ENCODE data around the gene ADAMTS6.

ADAMTS6 gene

DNA sequence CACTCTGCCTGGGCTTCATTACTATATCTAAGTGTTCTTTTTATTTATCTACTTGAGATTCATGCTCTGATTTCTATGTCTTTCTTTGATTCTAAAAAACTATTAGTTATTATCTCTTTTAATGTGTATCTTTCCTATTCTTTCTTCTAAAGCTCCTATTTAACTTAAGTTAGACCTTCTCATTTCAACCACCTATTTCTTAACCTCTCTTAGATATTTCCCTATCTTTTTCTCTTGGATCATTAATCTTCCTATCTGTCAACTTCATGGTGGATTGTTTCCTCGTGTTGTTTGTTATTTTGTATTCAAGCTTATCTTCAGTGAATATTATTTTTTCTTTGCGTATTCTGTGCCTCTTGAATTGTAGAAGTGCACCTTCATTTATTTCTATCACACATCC, 202.1 kb downstream of the ADAMTS6 start:
- DNase-seq (ENCODE audit: low read depth) = no peak

DNA sequence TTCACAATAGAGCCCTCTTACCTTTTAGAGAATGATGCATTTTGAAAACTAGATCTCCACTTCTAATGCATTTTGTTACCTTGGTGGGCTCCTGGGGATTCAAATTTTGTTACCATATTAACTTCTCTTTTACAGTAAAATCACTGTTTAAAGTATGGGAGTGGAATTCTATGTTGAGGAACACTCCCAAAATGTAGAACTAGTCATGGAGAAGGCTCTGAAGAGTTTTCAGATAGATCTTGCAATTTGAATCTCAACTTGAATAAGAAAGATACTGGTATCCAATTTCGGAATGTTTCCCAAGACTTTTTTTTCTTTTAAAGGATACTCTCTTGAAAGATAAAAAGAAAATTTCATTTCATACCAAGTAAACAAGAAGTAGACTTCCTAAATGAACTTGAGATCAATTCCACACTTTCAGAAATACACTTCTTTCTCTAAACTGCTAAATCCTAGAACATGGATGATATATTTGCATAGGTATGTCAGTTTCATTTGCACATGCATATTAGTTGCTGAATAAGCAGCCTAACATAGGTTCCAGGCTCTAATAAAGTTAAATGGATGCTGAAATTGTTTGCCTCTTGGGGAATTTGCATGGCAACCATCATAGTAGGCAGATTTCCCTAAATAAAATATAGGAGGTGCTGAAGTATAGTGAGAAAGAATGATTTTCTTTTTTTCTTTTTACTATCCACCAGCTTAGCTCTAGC, 205.4 kb downstream of the ADAMTS6 start:
- DNase-seq (ENCODE audit: low read depth) = no peak

DNA sequence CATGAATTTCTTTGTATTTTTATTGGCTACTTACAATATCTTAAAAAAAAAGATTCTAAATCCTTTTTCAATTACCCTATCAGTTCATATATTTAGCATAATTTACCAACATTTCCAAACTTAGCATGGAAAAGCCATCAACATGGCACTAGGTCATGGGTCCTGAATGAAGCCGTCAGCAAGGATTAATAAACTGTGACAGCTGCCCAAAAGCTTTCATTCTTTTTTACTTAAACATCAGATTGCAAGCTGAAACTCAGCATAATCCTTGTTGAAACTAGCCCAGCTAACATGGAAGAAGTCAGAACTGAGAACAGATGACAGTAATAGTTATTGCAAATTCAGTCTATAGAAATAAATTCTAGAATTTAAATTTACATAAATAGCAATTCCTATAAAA, 209.8 kb downstream of the ADAMTS6 start:
- no peak for DNase-seq (ENCODE audit: low read depth)

DNA sequence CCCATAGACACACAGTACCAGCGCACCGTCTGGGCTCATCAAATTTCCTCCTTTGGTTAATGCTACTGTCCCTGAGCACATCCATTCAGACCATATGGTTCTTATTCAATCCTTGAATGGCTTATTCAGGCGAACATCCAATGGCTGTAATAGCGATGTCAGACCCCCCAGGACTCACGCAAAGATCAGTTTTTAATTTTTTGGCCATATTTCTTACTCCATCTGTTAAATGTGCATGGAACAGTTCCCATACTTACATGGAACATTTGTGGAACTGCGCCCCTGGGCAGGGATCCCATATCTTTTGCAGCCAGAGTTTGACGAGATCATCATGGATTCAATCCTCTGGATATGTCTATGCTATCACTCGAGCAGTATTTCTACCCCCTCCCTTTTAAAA, 213.2 kb downstream of the ADAMTS6 start:
- peak; percentile 31 for DNase-seq (ENCODE audit: low read depth)

DNA sequence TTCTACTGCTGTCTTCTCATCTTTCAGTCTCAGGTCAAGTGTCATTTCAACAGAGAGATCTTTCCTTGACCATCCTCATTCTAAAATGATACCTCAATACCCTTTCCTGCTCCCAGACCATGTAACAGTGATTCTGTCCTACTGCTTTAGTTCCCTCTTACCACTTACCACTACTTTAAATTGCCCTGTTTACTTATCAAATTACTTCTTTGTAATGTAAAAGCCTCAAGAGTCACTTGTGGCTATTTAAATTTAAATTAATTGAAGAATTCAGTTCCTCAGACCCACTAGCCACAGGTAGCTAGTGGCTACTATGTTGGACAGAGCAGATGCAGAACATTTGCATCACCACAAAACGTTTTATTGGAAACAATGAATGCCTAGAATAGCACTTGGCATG, 217.3 kb downstream of the ADAMTS6 start:
- no peak for DNase-seq (ENCODE audit: low read depth)

DNA sequence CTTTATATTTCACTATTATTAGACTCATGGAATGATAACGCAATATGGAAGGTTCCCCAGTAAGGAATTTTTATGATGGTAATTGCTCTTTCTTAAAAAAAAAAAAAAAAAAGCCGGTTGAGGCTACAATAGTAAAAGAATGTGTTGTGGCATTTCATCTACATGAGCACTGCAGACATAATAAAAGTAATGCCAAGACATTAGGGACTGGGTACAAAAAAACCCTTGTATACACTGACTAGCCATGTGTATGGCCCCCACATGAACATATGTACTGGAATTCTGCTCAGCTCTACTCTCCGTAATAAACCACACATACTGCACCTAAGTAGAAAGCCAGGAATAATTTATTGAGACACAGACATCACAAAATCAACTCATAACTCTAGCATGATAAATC, 218.4 kb downstream of the ADAMTS6 start:
- DNase-seq (ENCODE audit: low read depth) = no peak

DNA sequence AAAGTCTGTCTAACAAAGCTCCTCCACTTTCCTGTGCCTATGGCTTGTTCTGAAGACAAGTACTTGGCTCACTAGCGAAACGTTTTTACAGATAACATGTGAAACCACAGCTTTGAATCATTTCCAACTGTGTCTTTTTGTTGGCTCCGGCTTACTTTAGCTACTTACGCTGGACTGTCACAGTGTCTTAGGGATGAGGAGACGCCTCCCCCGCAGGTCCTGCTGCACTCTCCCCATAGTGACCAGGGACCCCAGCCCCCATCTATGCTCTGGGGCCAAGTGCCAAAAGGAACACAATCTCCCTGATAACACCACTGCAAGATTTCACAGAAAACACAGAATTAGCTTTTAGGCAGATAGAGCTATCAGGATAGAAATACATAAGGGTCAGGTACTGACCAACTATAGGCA, 219.1 kb downstream of the ADAMTS6 start:
- peak; percentile 68 for DNase-seq (ENCODE audit: low read depth)

DNA sequence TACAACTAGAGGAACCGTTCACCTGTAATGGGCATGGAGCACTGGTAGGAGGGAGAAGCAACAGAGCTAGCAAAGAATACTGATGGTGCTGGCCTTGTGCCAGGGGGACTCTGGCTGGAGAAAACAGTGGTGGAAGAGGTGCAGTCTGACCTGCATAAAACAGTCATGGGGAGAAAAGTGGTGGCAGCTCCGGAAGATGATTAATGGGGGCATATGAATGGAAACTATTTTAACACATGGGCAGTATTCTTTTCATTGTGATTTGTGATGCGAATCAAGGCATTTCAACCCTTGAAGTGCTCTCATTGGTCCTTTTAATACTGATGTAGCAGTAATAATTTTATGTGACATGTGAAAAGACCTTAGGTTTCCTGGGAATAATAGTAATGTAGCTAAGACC, 219.6 kb downstream of the ADAMTS6 start:
- DNase-seq (ENCODE audit: low read depth) = no peak

DNA sequence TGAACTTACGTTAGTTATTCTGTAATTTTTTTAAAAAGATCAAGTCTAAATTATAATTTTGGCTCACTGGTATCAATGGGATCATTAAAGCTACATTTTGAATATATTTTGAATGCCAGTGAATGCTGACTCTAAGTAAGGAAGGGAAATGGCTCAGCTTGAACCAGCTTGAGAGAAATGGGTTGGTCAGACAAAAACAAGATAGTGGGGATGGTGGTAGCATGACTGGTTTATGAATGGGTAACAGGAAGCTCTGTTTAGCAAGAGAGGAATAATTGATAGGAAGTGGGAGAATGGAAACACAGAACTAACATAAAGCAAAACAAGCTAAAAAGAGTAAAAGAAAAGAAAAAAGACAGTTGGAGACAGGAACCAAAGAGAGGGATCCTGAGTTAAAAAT, 220.2 kb downstream of the ADAMTS6 start:
- no peak for DNase-seq (ENCODE audit: low read depth)

DNA sequence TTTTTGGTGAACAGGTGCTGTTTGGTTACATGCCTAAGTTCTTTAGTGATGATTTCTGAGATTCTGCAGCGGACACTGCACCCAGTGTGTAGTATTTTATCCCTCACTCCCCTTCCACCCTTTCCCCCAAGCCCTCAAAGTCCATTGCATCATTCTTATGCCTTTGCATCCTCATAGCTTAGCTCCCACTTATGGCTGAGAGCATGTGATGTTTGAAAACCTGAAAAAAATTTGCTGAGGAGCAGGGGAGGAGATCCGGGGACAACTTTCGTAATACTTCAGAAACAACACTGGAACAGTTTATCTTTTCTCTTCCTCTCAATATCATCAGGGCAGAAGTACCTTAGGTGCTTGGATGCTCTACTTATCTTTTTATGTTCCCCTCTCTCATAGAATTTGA, 226.4 kb downstream of the ADAMTS6 start:
- no peak for DNase-seq (ENCODE audit: low read depth)

DNA sequence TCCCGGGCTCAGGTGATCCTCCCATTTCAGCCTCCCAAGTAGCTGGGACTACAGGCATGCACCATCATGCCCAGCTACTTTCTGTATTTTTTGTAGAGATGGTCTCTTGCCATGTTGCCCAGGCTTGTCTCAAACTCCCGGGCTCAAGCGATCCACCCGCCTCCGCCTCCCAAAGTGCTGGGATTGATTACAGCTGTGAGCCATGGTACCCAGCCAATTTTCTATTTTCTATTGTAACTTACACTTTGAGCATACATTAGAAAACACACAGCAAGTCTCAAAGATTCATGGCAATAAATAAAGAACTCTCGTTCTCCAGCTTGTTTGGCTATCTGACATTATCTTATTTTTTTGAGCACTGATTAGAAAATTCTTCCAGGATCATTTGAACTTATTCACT, 228.7 kb downstream of the ADAMTS6 start:
- DNase-seq (ENCODE audit: low read depth) = no peak

DNA sequence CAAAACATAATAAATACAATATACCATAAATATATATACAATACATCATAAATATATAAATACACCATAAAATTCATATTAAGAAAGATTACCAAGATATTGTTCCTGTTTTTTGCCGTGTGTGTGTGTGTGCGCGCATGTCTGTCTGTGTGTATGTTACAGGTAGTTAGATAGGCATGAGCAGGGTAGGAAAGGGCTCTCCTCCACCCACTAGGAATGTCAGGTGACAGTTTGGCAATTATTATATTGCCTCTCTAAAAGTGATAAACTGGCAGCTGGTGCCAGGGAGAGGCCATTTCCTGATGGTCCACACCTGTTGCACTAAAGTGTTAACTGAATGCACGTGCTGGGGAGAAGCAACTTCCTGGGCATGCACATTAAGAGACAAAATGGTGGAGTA, 232.8 kb downstream of the ADAMTS6 start:
- no peak for DNase-seq (ENCODE audit: low read depth)

DNA sequence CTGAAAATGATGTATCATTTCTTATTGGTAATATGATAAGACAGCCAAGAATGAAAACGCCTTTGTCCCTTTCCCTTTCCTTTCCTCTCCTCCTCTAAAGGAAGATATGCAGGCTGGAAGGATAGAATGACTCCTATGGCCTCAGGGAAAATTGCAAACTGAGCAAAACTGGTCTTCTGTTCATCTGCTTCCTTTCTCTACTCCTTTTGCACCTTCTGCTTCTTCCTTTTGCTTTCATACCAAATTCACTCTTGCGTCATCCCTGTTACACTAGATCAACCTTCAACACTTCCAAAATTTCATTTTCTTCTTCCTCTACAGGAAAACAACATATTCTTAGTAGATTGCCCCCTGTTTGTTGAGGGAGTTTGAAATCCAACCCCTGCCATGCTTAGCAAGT, 234.1 kb downstream of the ADAMTS6 start:
- no peak for DNase-seq (ENCODE audit: low read depth)

DNA sequence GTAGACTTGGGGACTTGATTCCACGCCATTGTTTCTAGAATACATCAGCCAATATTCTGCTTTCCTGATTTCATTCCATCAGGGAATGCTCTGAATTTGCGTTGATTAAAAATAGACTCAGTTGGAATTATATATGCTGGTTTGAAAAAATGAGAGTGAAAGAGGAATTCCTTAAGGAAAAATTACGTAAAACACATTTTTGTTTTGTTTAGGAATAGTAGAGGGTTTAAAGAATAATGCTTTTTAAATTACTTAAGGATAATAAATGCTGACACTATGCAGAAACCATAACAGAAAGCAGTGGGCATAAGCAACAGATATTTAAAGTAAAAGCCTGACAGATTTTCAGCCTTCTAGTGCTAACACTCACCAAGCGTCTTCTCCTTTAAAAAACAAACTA, 235.0 kb downstream of the ADAMTS6 start:
- DNase-seq (ENCODE audit: low read depth) = no peak

DNA sequence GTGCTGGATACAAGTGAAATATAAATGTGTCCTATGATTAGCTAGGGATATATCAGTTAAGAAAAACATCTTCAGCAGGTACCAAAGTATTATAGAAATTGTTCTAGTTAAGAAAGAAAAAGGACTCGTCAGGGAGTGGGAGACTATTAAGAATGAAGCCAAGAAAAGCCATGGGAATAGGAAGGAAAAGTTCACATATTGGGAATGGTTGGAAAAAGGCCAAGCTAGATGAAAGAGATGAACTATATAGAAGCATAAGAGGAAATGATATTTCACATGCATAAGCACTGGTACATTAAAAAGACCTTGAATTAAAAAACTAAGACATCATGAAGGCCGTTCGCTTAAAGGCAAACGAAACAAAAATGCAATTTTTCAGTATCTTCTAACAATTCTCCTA, 237.7 kb downstream of the ADAMTS6 start:
- no peak for DNase-seq (ENCODE audit: low read depth)

DNA sequence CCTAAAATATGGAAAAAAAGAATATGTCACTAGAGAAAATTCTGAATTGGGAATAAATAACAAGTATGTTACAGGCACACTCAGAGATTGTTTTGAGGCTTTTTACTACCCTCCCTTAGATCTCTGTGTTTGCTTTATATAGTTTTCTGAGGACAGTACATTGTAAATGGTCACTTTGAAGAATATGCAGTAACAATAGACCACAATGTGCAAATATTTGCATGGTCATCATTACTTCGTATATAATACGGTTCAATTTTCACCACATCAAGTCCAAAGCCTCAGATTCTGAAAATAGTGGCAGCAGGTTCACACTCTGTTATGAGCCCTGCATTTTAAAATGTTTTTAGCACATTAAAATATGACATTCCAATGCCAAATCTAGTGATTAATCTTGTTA, 238.6 kb downstream of the ADAMTS6 start:
- DNase-seq (ENCODE audit: low read depth) = no peak

DNA sequence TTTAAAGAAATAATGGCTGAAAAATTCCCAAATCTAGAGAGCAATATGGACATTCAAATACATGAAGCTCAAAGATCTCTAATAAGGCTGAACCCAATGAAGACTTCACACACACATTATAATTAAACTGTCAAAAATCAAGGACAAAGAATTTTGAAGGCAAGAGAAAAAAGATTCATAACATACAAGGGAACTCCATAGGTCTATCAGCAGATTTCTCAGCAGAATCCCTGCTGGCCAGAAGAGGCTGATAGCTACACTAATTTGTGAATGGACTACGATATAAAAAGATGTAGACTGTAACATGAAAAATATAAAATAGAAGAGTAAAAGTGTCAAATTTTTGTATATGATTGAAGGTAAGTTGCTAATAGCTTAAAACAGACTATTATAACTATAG, 251.9 kb downstream of the ADAMTS6 start:
- DNase-seq (ENCODE audit: low read depth) = no peak

DNA sequence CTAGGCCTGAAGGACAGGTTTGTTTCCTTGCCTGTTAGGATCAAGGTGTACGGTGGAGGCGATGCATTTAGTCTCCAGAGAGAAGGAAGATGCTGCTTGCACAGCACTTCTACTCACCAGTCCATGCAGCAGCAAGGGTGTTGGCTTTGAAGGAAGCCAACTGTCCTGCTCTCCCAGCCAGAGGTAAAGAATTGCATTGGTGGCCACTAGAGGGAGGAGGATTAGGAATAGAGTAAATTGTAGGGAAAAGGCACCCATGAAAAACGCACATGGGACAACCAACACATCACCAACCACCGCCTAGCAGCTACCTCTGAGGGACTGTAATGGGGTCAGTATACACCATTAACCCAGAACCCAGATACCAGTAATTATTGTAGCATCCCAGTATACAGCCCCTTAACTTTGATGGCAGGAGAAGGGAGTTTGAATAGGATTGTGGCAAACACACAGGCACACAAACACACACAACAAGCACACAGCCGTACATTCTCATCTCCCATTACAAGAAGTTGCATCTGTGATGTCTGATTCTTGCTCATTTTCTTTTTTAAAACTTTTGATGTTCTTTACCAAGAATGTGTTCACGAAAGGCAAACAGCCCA, 267.7 kb downstream of the ADAMTS6 start:
- DNase-seq (ENCODE audit: low read depth) = no peak

DNA sequence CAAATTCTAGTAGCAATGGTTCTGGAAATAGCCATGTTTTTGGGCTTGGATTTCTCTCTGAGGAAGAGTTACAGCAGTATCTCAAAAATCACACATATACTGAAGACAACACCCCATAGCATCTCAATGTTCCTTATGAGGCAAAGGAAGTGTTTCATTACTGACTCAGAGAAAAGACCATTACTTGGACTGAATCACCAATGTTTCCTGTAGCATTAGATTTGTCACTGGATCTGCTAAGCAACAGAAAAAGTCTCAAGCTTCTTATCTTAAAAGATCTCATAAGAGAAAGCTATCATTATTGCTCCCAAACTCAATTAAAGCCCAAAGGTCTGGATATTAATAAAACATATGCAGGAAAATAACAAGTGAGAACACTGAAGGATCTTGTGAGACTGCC, 272.4 kb downstream of the ADAMTS6 start:
- peak; percentile 70 for DNase-seq (ENCODE audit: low read depth)

DNA sequence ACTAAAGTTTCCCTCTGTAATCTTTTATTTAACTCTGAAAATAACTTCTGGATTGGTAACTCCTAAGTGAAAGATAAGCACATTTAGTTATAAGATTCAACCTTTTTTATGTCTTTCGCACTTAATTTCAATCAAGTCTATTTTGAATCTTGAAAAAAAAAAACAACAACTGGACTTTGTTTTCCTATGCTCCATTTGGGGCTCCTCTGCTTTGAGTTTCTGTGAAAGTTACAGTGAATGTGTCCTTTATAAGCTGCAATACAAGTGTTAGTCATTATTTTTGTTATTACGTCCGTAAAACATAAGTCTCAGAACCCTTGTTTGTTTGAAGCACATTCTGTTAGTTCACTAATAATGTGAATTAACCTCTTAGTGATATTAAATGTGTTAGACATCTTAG, 276.8 kb downstream of the ADAMTS6 start:
- no peak for DNase-seq (ENCODE audit: low read depth)

DNA sequence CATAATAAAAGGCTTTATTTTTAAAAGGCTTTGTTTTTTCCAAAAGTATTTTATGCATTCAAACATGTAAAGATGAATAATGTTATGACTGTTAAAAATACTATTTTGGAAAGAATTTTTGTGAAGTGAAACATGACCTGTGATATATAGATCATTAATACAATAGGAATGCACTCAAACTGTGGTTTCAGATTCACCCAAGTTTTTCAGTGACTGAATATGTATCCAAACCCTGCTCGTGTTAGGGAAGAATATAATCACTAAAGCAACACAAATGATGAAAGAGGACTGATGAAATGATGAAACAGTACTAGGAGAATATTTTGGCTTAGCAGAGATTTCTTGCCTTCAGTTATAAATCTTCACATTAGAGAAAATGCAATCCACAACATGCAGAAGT, 278.0 kb downstream of the ADAMTS6 start:
- DNase-seq (ENCODE audit: low read depth) = peak; percentile 84

DNA sequence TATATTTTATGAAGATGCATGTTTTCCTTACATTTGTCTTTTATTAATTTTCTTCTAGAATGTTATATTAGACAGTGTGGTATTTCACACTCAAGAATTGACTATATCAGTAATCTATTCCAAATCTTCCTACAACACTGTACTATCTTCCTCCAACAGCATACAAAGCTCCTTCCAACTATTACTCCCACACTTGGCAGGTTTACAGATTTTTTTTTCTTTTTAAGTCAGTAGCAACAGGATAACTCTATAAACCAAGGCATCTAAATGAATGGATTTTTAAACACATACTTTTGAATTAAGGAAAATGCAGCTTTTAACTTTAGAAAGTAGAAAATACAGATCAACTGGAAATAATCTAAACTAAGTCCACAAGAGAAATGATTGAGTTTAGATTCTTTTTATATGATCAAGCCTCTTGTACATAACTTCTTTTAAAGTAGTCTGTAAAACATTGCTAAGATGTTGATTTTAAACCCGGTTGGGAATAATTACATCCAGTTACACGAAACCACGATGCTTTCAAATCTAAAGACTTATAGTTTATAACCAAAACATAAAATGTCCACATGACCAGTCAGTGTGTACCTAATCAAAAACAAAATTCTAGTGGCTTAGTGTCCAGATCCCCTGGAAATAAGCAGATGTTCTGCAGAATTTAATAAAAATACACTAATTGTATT, 281.6 kb downstream of the ADAMTS6 start:
- DNase-seq (ENCODE audit: low read depth) = peak; percentile 53

DNA sequence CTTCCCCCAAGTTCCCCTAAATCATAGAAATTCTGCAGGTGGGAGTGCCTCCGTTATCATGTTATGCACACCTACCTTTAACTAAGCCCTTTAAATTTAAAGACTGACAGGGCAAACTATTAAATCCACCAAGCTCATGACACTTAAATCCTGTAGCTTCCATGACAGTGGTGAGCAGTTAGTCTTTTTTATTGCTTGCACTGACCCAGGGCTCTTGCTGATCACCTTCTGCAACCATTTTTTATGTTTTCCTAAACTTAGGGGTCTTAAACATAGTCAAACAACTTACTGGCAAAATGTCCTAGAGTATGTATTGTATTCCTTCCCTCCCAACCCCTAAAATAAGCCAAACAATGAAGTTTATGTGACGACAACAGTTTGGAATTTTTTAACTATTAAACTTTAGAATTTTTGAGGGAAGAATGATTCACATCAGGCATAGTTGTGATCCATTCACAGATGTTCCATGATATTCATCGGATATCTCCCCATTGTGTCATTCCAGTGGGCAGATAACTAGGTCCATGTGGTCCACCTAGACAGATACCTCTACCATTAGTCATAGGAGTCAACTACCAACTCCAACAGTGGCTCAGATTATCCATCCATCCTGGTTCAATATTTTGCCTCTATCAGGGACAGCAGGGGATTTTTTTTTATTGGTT, 283.1 kb downstream of the ADAMTS6 start:
- DNase-seq (ENCODE audit: low read depth) = peak; percentile 91
